B cell (primary cell): ENCODE data around the gene PHAX. TPM values are rescaled to one million over a fixed set of nuclear protein-coding genes. Genes with fewer than 3 reads are reported as not detected.

Source experiments
- ATAC-seq: fragments of 200-7000 bp; cut with Tn5 transposase; one replicate; pipeline ENCODE4 v1.10.0; 2021; ENCODE audit warnings: low read depth, mild to moderate bottlenecking, moderate number of reproducible peaks, moderate library complexity
- CTCF ChIA-PET: fragments of 350-600 bp; sonication (Branson Sonifier 250); formaldehyde crosslinking; loops from one replicate; lab custom pipeline; 2021; ENCODE audit warnings: antibody characterized with exemption, inconsistent platforms; lab: Charles Lee
- POLR2A ChIA-PET: fragments of 350-600 bp; sonication (Branson Sonifier 250); formaldehyde crosslinking; loops from one replicate; lab custom pipeline; 2021; ENCODE audit warnings: antibody characterized with exemption; lab: Charles Lee
- DNase-seq: peaks from one replicate; pipeline ENCODE4 v3.0.0; 2013
- H2AFZ ChIP-seq: 2 replicates; pipeline ENCODE4 v1.6.1; 2012; ENCODE audit warnings: mild to moderate bottlenecking, low read depth, low read length; ENCODE audit not compliant: insufficient read depth, poor library complexity, severe bottlenecking
- H3K27ac ChIP-seq, 2 donors: 1 replicate in 1 of 2; 2 replicates in 1 of 2; pipeline ENCODE4 v1.5.1; 2012 to 2013; ENCODE audit warnings: low read length in 2 of 2, mild to moderate bottlenecking in 2 of 2, moderate library complexity in 1 of 2
- H3K27me3 ChIP-seq, 4 experiments: fragments of 200-600 bp in 1 of 4; sonication (generic) in 1 of 4; replicated peaks in 1 of 4; 1 replicate in 2 of 4; 2 replicates in 2 of 4; pipeline versions ENCODE4 v1.6.1 to v1.7.0; 2013 to 2016; ENCODE audit warnings: low read length in 3 of 4, mild to moderate bottlenecking in 2 of 4, mixed read lengths in 1 of 4, moderate library complexity in 1 of 4; ENCODE audit not compliant: insufficient read depth in 4 of 4, control insufficient read depth in 3 of 4; ENCODE audit errors: control extremely low read depth in 1 of 4
- H3K36me3 ChIP-seq, 2 experiments: replicated peaks in 1 of 2; 1 replicate in 1 of 2; 2 replicates in 1 of 2; pipeline versions ENCODE4 v1.6.1 to v1.7.1; 2013; ENCODE audit warnings: low read length in 1 of 2; ENCODE audit not compliant: insufficient read depth in 2 of 2, control insufficient read depth in 1 of 2; ENCODE audit errors: control extremely low read depth in 1 of 2, extremely low read depth in 1 of 2
- H3K4me1 ChIP-seq, 2 donors: fragments of 200-600 bp in 1 of 2; sonication (generic) in 1 of 2; 1 replicate in 1 of 2; 2 replicates in 1 of 2; pipeline versions ENCODE4 v1.5.1 to v1.6.1; 2013 to 2017; ENCODE audit warnings: low read length in 2 of 2; ENCODE audit not compliant: control insufficient read depth in 2 of 2, insufficient read depth in 2 of 2
- H3K4me2 ChIP-seq: replicated peaks from 2 replicates; pipeline ENCODE3; 2012; ENCODE audit warnings: mild to moderate bottlenecking, low read depth, low read length; ENCODE audit not compliant: poor library complexity, severe bottlenecking
- H3K4me3 ChIP-seq, 5 experiments: fragments of 200-600 bp in 1 of 5; sonication (generic) in 1 of 5; 1 replicate in 3 of 5; 2 replicates in 2 of 5; pipeline versions ENCODE4 v1.5.1 to v1.7.0; 2011 to 2016; ENCODE audit warnings: low read length in 4 of 5, mild to moderate bottlenecking in 4 of 5, low read depth in 2 of 5, control low read depth in 1 of 5, moderate library complexity in 1 of 5; ENCODE audit not compliant: insufficient read depth in 1 of 5; ENCODE audit errors: control extremely low read depth in 1 of 5, extremely low read depth in 1 of 5
- H3K79me2 ChIP-seq: fragments of 200-600 bp; sonication (generic); one replicate; pipeline ENCODE4 v1.6.0; 2016; ENCODE audit warnings: low read length; ENCODE audit not compliant: control insufficient read depth, insufficient read depth
- H3K9ac ChIP-seq: fragments of 200-600 bp; sonication (generic); 2 replicates; pipeline ENCODE4 v1.6.1; 2017; ENCODE audit warnings: mild to moderate bottlenecking, low read length, moderate library complexity
- H3K9me3 ChIP-seq, 3 donors: one replicate each; pipeline versions ENCODE4 v1.6.1 to v1.7.1; 2013; ENCODE audit warnings: low read length in 2 of 3; ENCODE audit not compliant: control insufficient read depth in 2 of 3, insufficient read depth in 1 of 3; ENCODE audit errors: control extremely low read depth in 1 of 3
- H4K20me1 ChIP-seq: 2 replicates; pipeline ENCODE4 v1.6.0; 2012; ENCODE audit warnings: mild to moderate bottlenecking, low read length; ENCODE audit not compliant: insufficient read depth, control insufficient read depth, poor library complexity, severe bottlenecking
- H3K27ac Mint-ChIP-seq: one replicate; pipeline ENCODE4 v1.8.0; 2021; ENCODE audit warnings: mixed read lengths
- H3K27me3 Mint-ChIP-seq: one replicate; pipeline ENCODE4 v1.8.0; 2021; ENCODE audit warnings: mixed read lengths
- H3K4me1 Mint-ChIP-seq: one replicate; pipeline ENCODE4 v1.8.0; 2021; ENCODE audit warnings: mixed read lengths
- H3K4me3 Mint-ChIP-seq: one replicate; pipeline ENCODE4 v1.8.0; 2021; ENCODE audit warnings: mixed read lengths
- H3K9me3 Mint-ChIP-seq: one replicate; pipeline ENCODE4 v1.8.0; 2022; ENCODE audit warnings: mixed read lengths; ENCODE audit not compliant: insufficient read depth
- EZH2 ChIP-seq: IDR thresholded peaks from 2 replicates; pipeline ENCODE4 v1.6.1; 2012; ENCODE audit warnings: borderline replicate concordance, low read depth, mild to moderate bottlenecking, moderate library complexity, low read length; ENCODE audit not compliant: insufficient read depth, poor library complexity, severe bottlenecking
- WGBS: methylation state at CpG from one replicate; pipeline ENCODE4 v1.1.5; 2013; ENCODE audit warnings: missing lambda C conversion rate; ENCODE audit not compliant: insufficient coverage; 5-methylcytosine and 5-hydroxymethylcytosine counted together
- intact Hi-C: fragments of 100-400 bp; cut with micrococcal nuclease; formaldehyde crosslinking; loops from one replicate; pipeline ENCODE4 v1.10.0; 2022
- polyA plus RNA-seq: library from polyadenylated mRNA; depleted of rRNA; stranded (reverse); fragments of >200 nt; gene quantifications from 2 replicates; pipeline ENCODE4 v1.2.3, GENCODE V29; 2012
- total RNA-seq, 2 donors: library from RNA; stranded (reverse); fragments of 120-200 nt in 1 of 2; gene quantifications; 1 replicate in 1 of 2; 2 replicates in 1 of 2; pipeline versions ENCODE4 v1.2.3 to v1.2.4, GENCODE V29; 2013 to 2022
- TF ChIP-seq, protein P1 (sequence below): fragments of 200-600 bp; IDR thresholded peaks from one replicate; pipeline ENCODE4 v1.8.0; 2022; ENCODE audit warnings: antibody characterized with exemption, mild to moderate bottlenecking

Gene PHAX
- total and polyA plus RNA-seq, 2 donors (not counting 1 experiment from before 2014, with no cell fraction given): 7.1 to 43.9 TPM

DNA sequence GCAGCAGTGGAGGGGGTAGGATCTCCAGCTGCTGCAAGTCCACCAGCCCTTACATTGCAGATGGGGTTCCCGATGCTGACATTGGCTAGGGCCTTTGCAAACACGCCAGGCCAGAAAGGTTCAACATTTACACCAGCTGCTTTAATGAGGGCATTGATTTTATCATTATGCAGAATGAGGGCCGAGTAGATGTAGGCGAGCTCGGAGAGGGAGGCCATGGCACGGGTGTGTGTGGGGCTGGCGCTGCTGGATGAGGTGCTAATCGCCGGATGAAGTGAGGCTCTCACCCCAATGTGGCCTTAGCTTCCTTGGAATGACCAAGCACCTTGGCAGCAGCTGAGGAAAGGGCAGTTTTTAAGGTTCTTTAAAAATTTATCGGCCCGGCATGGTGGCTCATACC lies 27.4 kb downstream of the PHAX start:
- POLR2A ChIA-PET: no interaction called here
- H3K36me3 ChIP-seq: peaks cover 0 to 21% of the 10 kb centered on the region in 2 experiments
- DNase-seq (no peak), ATAC-seq (no peak)
- 97% methylated on average over 9 of the region's 11 CpGs for WGBS
- no peaks in the 10 kb centered on the region for H3K9me3 ChIP-seq
- no peak overlapping the region for H3K9ac ChIP-seq
- H2AFZ ChIP-seq: no peak overlapping the region
- no peaks in the 10 kb centered on the region for H4K20me1 ChIP-seq
- H3K27me3 Mint-ChIP-seq: no peaks in the 10 kb centered on the region
- TF ChIP-seq, protein P1, sequence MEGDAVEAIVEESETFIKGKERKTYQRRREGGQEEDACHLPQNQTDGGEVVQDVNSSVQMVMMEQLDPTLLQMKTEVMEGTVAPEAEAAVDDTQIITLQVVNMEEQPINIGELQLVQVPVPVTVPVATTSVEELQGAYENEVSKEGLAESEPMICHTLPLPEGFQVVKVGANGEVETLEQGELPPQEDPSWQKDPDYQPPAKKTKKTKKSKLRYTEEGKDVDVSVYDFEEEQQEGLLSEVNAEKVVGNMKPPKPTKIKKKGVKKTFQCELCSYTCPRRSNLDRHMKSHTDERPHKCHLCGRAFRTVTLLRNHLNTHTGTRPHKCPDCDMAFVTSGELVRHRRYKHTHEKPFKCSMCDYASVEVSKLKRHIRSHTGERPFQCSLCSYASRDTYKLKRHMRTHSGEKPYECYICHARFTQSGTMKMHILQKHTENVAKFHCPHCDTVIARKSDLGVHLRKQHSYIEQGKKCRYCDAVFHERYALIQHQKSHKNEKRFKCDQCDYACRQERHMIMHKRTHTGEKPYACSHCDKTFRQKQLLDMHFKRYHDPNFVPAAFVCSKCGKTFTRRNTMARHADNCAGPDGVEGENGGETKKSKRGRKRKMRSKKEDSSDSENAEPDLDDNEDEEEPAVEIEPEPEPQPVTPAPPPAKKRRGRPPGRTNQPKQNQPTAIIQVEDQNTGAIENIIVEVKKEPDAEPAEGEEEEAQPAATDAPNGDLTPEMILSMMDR: no peak
- no peak for TF ChIP-seq EZH2
- H3K27ac ChIP-seq: no peak overlapping the region
- no peaks in the 10 kb centered on the region for H3K9me3 Mint-ChIP-seq
- no peaks in the 10 kb centered on the region for H3K4me1 ChIP-seq
- CTCF ChIA-PET: interaction anchor here (0.6 kb wide), 1 partner anchor 175 kb away, joined by 3 read pairs; no protein-coding TSS in a partner anchor
- no peak overlapping the region for H3K4me3 ChIP-seq
- H3K27me3 ChIP-seq: no peaks in the 10 kb centered on the region
- H3K79me2 ChIP-seq: no peaks in the 10 kb centered on the region
- H3K27ac Mint-ChIP-seq: no peak overlapping the region
- no peaks in the 10 kb centered on the region for H3K4me1 Mint-ChIP-seq
- intact Hi-C loops: no loop called here
- no peak overlapping the region for H3K4me2 ChIP-seq
- no peak overlapping the region for H3K4me3 Mint-ChIP-seq

DNA sequence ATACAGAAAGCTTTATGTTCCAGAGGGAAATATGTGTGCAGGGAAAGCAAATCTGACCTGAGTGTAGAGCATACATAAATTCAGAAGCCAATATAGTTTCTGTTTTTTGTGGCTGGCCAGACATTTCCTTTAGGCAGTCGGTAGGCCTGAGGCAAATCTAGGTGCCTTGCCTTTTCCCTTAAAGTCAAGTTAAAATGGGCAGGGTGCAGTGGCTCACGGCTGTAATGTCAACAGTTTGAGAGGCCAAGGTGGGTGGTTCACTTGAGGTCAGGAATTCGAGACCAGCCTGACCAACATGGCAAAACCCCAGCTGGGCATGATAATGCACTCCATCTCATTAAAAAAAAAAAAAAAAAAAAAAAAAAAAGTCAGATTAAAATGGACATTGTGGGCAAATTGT lies 31.2 kb downstream of the PHAX start:
- H3K4me1 Mint-ChIP-seq: no peaks in the 10 kb centered on the region
- POLR2A ChIA-PET: interaction anchor here (0.7 kb wide), 1 partner anchor 75 kb away, joined by 5 read pairs; no protein-coding TSS in a partner anchor
- H3K27ac ChIP-seq: no peak overlapping the region

More for the DNA sequence above, 31.2 kb downstream of the PHAX start:
- intact Hi-C loops: no loop called here
- no peaks in the 10 kb centered on the region for H3K9me3 Mint-ChIP-seq
- TF ChIP-seq, protein P1: no peak
- no peak for TF ChIP-seq EZH2
- no peaks in the 10 kb centered on the region for H4K20me1 ChIP-seq
- H3K36me3 ChIP-seq: no peaks in the 10 kb centered on the region
- no peak overlapping the region for H2AFZ ChIP-seq
- H3K9ac ChIP-seq: no peak overlapping the region
- CTCF ChIA-PET: no interaction called here
- no peak for DNase-seq
- no peak overlapping the region for H3K4me2 ChIP-seq
- H3K27me3 ChIP-seq: no peaks in the 10 kb centered on the region
- no peak for ATAC-seq
- H3K4me3 ChIP-seq: no peak overlapping the region
- no peaks in the 10 kb centered on the region for H3K9me3 ChIP-seq
- no peak overlapping the region for H3K4me3 Mint-ChIP-seq
- no peak overlapping the region for H3K27ac Mint-ChIP-seq
- WGBS: 88% methylated on average over 2 of the region's 3 CpGs
- no peaks in the 10 kb centered on the region for H3K79me2 ChIP-seq
- no peaks in the 10 kb centered on the region for H3K27me3 Mint-ChIP-seq
- H3K4me1 ChIP-seq: no peaks in the 10 kb centered on the region
